ENCODE results near the gene COL23A1.

COL23A1 gene

DNA sequence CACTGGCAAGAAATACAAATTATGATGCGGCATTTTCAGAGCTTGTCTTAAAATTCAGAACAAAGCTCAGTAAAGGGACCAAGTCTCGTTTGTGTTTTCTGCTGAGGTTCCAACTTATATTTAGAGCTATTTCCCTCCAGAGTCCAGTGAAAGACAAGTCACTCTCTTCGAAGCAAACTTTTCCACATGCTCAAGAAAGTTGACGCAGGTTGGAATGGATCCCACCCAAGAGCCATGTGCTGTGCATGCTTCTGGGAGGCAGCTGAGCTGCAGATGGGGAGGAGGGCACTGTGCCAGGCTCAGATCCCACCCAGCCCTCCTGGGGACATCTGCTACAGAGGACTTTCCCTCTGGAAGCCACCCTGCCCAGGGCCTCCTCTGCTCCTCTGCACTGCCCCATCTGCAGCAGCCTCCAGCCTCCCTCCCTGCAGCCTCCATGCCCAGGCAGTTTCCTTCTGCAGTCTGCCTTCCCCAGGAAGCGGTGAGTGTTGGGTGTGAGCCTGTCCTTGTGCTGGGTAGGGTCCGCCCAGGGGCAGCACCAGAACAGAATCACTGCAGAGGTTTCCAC lies 75.3 kb downstream of the COL23A1 start:
- TF ChIP-seq, protein P1, sequence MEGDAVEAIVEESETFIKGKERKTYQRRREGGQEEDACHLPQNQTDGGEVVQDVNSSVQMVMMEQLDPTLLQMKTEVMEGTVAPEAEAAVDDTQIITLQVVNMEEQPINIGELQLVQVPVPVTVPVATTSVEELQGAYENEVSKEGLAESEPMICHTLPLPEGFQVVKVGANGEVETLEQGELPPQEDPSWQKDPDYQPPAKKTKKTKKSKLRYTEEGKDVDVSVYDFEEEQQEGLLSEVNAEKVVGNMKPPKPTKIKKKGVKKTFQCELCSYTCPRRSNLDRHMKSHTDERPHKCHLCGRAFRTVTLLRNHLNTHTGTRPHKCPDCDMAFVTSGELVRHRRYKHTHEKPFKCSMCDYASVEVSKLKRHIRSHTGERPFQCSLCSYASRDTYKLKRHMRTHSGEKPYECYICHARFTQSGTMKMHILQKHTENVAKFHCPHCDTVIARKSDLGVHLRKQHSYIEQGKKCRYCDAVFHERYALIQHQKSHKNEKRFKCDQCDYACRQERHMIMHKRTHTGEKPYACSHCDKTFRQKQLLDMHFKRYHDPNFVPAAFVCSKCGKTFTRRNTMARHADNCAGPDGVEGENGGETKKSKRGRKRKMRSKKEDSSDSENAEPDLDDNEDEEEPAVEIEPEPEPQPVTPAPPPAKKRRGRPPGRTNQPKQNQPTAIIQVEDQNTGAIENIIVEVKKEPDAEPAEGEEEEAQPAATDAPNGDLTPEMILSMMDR (conservative IDR thresholded peaks at IDR 0.05): no peak
- no peak overlapping the region for H3K27ac ChIP-seq

- no peak overlapping the region for H3K27ac ChIP-seq
- TF ChIP-seq, protein P1 (conservative IDR thresholded peaks at IDR 0.05): no peak
Measured at GRCh38 chr5:178511172-178511571, 79.0 kb downstream of the COL23A1 start.

- no peak overlapping the region for H3K27ac ChIP-seq
- TF ChIP-seq, protein P1 (conservative IDR thresholded peaks at IDR 0.05): no peak
Measured at GRCh38 chr5:178509491-178510057, 80.6 kb downstream of the COL23A1 start.

DNA sequence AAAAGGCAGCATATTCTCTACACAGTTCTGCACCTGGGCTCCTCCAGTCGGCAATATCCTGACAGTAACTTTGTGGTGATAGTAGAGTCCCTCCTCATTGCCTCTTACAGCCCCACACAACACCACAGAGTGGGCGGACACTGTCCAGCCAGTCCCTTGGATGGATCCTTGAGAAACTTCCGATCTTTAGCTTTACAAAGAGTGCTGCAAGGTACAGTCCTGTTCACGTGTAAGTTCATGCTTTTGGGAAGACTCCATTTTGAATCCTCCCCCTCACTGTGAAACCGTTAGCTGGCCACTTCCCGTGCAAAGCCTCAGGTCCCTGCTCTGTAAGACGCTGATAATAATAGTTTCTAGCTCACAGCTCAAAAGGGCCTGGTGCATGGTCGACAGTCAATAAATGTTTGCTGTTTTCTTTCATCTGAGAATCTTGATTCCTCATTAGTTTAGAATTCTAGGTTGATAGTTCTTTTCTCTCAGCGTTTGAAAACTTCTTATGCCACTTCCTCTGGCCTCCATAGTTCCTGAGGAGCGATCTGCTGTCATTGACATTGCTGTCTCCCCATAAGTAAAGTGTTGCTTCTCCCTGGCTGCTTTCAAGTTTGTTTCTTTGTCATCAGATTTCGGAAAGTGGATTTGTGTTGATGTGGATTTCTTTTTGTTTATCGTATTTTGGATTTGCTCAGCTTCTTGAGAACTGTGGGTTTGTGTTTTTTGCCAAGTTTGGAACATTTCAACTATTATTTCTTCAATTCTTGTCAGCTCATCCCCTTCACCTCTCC lies 82.9 kb downstream of the COL23A1 start:
- no peak overlapping the region for H3K27ac ChIP-seq
- TF ChIP-seq, protein P1 (conservative IDR thresholded peaks at IDR 0.05): no peak

DNA sequence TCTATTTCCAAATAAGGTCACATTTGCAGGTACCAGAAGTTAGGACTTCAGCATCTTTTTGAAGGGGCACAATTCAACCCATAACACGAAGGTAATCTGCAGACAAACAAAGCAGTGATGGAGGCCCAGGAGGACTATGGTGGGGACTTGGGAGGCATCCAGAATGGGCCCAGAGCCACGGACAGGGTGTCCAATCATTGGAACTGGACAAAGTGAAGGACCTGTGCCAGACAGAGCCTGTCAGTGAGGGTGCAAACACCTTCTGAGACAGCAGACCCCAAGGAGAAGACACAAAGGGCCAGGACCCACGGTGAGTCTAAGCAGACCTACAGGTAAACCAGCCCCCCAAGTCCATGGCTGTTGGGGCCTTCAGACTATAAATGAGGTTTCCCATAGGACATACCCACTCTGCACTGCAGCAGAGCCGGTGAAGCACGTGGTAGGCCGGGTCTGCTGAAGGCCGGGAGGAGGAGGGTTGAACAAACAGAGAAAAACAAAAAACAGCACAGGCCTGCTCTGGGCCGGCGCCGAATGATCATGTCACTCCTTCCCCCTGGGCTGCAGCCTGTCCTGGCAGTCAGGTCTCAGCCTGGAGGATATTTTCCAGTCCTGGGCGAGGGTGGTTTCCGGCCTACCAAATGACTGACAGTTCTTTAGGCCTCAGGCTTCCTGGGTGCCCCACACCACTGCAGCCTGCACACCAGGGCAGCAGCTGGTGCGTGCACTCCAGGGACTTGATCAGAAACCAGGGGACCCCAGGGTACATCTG lies 84.4 kb downstream of the COL23A1 start:
- TF ChIP-seq, protein P1 (conservative IDR thresholded peaks at IDR 0.05): no peak
- no peak overlapping the region for H3K27ac ChIP-seq

- TF ChIP-seq, protein P1 (conservative IDR thresholded peaks at IDR 0.05): no peak
- H3K27ac ChIP-seq: no peak overlapping the region
Measured at GRCh38 chr5:178504340-178504960, 85.7 kb downstream of the COL23A1 start.

Measured in VCaP (cell line).